Panc1 (cell line): ENCODE measurements around the gene DRC3. TPM values are rescaled to one million over a fixed set of nuclear protein-coding genes. Genes with fewer than 3 reads are reported as not detected.

Source experiments
- ATAC-seq: fragments of 200-7000 bp; cut with Tn5 transposase; 2 replicates; pipeline ENCODE4 v1.9.1; 2020; ENCODE audit warnings: mild to moderate bottlenecking, moderate library complexity
- BruUV-seq: library from RNA; stranded (reverse); fragments of 400-500 nt; replicated peaks from 2 replicates; lab custom pipeline; 2021; lab: Mats Ljungman, UMichigan
- CTCF ChIA-PET: fragments of 300-600 bp; sonication (Branson Sonifier 250); formaldehyde crosslinking; loops from one replicate; lab custom pipeline; 2022; ENCODE audit warnings: antibody characterized with exemption; lab: Charles Lee
- POLR2A ChIA-PET: fragments of 300-600 bp; sonication (Branson Sonifier 250); formaldehyde crosslinking; loops from one replicate; lab custom pipeline; 2022; ENCODE audit warnings: antibody characterized with exemption; lab: Charles Lee
- DNase-seq: peaks from one replicate; pipeline ENCODE4 v3.0.0-alpha.2; 2010; ENCODE audit warnings: low read depth, low spot score
- H3K27ac ChIP-seq: 2 replicates; pipeline ENCODE4 v1.5.1; 2011; ENCODE audit warnings: mild to moderate bottlenecking, low read length, inconsistent platforms
- H3K27me3 ChIP-seq: fragments of 200-500 bp; sonication (Bioruptor generic); 2 replicates; pipeline ENCODE4 v1.6.0; 2014; ENCODE audit warnings: low read length, inconsistent platforms; ENCODE audit not compliant: control insufficient read depth, insufficient read depth
- H3K36me3 ChIP-seq: fragments of 200-500 bp; sonication (Bioruptor generic); 2 replicates; pipeline ENCODE4 v1.5.1; 2014; ENCODE audit warnings: inconsistent platforms, mild to moderate bottlenecking, low read length, moderate library complexity; ENCODE audit not compliant: control insufficient read depth, insufficient read depth
- H3K4me1 ChIP-seq: 2 replicates; pipeline ENCODE4 v1.5.1; 2011; ENCODE audit warnings: inconsistent platforms, mild to moderate bottlenecking, low read length, moderate library complexity; ENCODE audit not compliant: control insufficient read depth, insufficient read depth
- H3K4me3 ChIP-seq, 2 experiments: 2 replicates each; pipeline ENCODE4 v1.5.1; 2011 to 2012; ENCODE audit warnings: low read depth in 2 of 2, low read length in 2 of 2, mild to moderate bottlenecking in 2 of 2, inconsistent platforms in 1 of 2, moderate library complexity in 1 of 2
- H3K9me3 ChIP-seq: fragments of 200-500 bp; sonication (Bioruptor generic); 2 replicates; pipeline ENCODE4 v1.5.1; 2014; ENCODE audit warnings: low read depth, mild to moderate bottlenecking, inconsistent platforms, low read length, moderate library complexity; ENCODE audit not compliant: control insufficient read depth, insufficient read depth
- POLR2AphosphoS5 ChIP-seq: IDR thresholded peaks from 2 replicates; pipeline ENCODE4 v1.6.1; 2012; ENCODE audit warnings: mild to moderate bottlenecking, low read depth, low read length, moderate library complexity
- SIN3A ChIP-seq: IDR thresholded peaks from 2 replicates; pipeline ENCODE4 v1.6.1; 2012; ENCODE audit warnings: low read depth, mild to moderate bottlenecking, low read length, moderate library complexity, borderline replicate concordance; ENCODE audit not compliant: insufficient read depth
- TCF7L2 ChIP-seq: IDR thresholded peaks from 2 replicates; pipeline ENCODE4 v1.6.1; 2011; ENCODE audit warnings: mild to moderate bottlenecking, low read depth, low read length, inconsistent platforms
- in situ Hi-C: cut with HindIII; loops from 2 replicates; pipeline ENCODE4 v1.10.0; 2016; ENCODE audit warnings: low sequenced_read_pairs, low pct_unique_long_range_greater_than_20kb
- intact Hi-C: fragments of 100-400 bp; cut with micrococcal nuclease; formaldehyde crosslinking; loops from one replicate; pipeline ENCODE4 v1.10.0; 2022; ENCODE audit not compliant: unreplicated experiment
- total RNA-seq: library from RNA; stranded (reverse); gene quantifications from one replicate; pipeline ENCODE4 v1.2.1, GENCODE V29; 2021; ENCODE audit not compliant: unreplicated experiment
- TF ChIP-seq, protein P1 (sequence below): fragments of 450-650 bp; IDR thresholded peaks from 2 replicates; pipeline ENCODE4 v1.5.1; 2017; ENCODE audit warnings: mild to moderate bottlenecking
- TF ChIP-seq, protein P2 (sequence below), 2 experiments: IDR thresholded peaks; 2 replicates each; pipeline ENCODE4 v1.6.1; 2011 to 2012; ENCODE audit warnings: low read depth in 2 of 2, control low read depth in 1 of 2, low read length in 1 of 2, mild to moderate bottlenecking in 1 of 2, moderate library complexity in 1 of 2; ENCODE audit not compliant: insufficient read depth in 1 of 2

DRC3 gene
- total RNA-seq, 1 experiment from 2014 or later: 3.6 TPM

DNA sequence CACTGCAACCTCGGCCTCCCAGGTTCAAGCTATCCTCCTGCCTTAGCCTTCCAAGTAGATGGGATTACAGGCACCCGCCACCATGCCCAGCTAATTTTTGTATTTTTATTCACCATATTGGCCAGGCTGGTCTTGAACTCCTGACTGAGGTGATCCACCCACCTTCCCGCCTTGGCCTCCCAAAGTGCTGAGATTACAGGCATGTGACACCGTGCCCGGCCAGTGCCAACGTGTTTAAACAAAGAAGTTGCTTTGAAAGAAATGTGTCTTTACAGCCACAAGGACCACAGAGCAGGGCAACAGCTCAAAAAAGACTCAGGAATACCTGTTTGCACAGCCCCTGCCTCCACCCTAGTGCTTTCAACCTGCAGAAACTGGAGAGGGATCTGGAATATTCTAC is 41.3 kb downstream of the DRC3 start:
- ATAC-seq (no peak), DNase-seq (no peak)
- intact Hi-C loops: no loop called here
- H3K4me3 ChIP-seq: no peak overlapping the region
- H3K27ac ChIP-seq: no peak overlapping the region
- ChIA-PET CTCF (interaction anchor here (0.6 kb wide), 1 partner anchor 16 kb away, joined by 9 read pairs; no protein-coding TSS in a partner anchor), POLR2A (interaction anchor here (0.6 kb wide), 1 partner anchor 31 kb away, joined by 11 read pairs; no protein-coding TSS in a partner anchor)
- H3K9me3 ChIP-seq: no peaks in the 10 kb centered on the region
- no TSS peak for BruUV-seq
- H3K36me3 ChIP-seq: no peaks in the 10 kb centered on the region
- in situ Hi-C loops: no loop called here
- H3K4me1 ChIP-seq: no peaks in the 10 kb centered on the region
- H3K27me3 ChIP-seq: no peaks in the 10 kb centered on the region
- TF ChIP-seq, protein P1, sequence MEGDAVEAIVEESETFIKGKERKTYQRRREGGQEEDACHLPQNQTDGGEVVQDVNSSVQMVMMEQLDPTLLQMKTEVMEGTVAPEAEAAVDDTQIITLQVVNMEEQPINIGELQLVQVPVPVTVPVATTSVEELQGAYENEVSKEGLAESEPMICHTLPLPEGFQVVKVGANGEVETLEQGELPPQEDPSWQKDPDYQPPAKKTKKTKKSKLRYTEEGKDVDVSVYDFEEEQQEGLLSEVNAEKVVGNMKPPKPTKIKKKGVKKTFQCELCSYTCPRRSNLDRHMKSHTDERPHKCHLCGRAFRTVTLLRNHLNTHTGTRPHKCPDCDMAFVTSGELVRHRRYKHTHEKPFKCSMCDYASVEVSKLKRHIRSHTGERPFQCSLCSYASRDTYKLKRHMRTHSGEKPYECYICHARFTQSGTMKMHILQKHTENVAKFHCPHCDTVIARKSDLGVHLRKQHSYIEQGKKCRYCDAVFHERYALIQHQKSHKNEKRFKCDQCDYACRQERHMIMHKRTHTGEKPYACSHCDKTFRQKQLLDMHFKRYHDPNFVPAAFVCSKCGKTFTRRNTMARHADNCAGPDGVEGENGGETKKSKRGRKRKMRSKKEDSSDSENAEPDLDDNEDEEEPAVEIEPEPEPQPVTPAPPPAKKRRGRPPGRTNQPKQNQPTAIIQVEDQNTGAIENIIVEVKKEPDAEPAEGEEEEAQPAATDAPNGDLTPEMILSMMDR: no peak
- TF ChIP-seq, protein P2, sequence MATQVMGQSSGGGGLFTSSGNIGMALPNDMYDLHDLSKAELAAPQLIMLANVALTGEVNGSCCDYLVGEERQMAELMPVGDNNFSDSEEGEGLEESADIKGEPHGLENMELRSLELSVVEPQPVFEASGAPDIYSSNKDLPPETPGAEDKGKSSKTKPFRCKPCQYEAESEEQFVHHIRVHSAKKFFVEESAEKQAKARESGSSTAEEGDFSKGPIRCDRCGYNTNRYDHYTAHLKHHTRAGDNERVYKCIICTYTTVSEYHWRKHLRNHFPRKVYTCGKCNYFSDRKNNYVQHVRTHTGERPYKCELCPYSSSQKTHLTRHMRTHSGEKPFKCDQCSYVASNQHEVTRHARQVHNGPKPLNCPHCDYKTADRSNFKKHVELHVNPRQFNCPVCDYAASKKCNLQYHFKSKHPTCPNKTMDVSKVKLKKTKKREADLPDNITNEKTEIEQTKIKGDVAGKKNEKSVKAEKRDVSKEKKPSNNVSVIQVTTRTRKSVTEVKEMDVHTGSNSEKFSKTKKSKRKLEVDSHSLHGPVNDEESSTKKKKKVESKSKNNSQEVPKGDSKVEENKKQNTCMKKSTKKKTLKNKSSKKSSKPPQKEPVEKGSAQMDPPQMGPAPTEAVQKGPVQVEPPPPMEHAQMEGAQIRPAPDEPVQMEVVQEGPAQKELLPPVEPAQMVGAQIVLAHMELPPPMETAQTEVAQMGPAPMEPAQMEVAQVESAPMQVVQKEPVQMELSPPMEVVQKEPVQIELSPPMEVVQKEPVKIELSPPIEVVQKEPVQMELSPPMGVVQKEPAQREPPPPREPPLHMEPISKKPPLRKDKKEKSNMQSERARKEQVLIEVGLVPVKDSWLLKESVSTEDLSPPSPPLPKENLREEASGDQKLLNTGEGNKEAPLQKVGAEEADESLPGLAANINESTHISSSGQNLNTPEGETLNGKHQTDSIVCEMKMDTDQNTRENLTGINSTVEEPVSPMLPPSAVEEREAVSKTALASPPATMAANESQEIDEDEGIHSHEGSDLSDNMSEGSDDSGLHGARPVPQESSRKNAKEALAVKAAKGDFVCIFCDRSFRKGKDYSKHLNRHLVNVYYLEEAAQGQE (IDR thresholded peaks at IDR 0.05; ENCODE audit: insufficient read depth in 1 of 2, low read depth in 2 of 2, low read length in 1 of 2): no peak
- TF ChIP-seq SIN3A (no peak), POLR2AphosphoS5 (no peak), TCF7L2 (no peak)

- CTCF ChIA-PET: no interaction called here
- Histone ChIP-seq H3K36me3 (no peaks in the 10 kb centered on the region), H3K4me3 (no peak overlapping the region), H3K4me1 (no peaks in the 10 kb centered on the region), H3K9me3 (no peaks in the 10 kb centered on the region), H3K27ac (no peak overlapping the region), H3K27me3 (no peaks in the 10 kb centered on the region)
- DNase-seq: no peak
- intact Hi-C loops: no loop called here
- TF ChIP-seq POLR2AphosphoS5: no peak
- TF ChIP-seq, protein P2 (IDR thresholded peaks at IDR 0.05; ENCODE audit: insufficient read depth in 1 of 2, low read depth in 2 of 2, low read length in 1 of 2): no peak
- no peak for TF ChIP-seq TCF7L2
- TF ChIP-seq SIN3A: no peak
- TF ChIP-seq, protein P1: no peak
- in situ Hi-C loops: no loop called here
- no peak for ATAC-seq
- POLR2A ChIA-PET: no interaction called here
- BruUV-seq: no TSS peak
Measured at GRCh38 chr17:18015593-18015992, 42.9 kb downstream of the DRC3 start.
